ENCODE data around the gene XXYLT1.

The XXYLT1 gene

DNA sequence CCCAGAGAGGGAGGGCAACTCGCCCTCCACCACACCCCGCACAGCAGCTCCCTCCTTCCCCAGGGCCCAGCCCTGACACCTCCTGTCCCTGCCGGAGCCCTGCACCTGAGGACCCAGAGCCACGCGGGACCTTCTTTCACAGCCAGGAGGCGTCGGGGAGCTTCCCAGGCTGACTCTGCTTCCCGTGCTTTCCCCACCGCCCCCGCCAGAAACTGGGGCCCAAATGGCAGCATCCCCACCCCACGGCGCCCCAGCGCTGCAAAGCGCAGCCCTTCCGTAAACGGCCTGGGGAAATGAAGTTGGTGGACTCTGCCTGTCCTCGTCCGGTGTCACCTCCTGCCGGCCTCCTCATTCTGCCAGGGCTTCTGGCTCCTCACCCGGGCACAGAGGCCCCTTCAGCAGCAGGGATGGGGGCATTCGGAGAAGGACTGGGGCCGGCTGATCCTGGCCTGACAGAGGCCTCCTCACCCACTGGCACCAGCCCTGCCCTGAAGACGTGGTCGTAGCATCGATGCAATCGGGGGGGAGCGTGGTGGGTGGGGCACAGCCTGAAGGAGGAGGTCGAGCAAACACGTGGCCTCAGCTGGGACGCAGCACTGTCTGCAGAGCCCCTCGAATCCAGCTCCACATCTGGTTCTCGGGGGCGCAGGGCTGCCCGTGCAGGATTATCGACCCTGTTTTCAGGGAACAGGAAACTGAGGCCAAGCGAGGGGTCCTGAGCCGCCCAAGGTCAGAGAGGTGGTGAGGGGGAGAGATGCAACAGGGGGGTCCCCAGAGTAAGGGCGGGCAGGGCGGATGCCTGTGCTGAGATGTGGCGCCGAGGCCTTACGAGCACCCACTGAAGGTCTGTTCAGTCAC is 235.4 kb downstream of the XXYLT1 start:
- Histone ChIP-seq H3K9me2 (replicated peaks; ENCODE audit: insufficient read depth, low read length) (no peaks in the 10 kb centered on the region), H3K9ac (ENCODE audit: low read length) (no peak overlapping the region), H3K79me2 (ENCODE audit: insufficient read depth, low read length) (no peaks in the 10 kb centered on the region), H3K4me3 (ENCODE audit: insufficient read depth, low read length, poor library complexity, severe bottlenecking) (no peak overlapping the region), H3K36me3 (ENCODE audit: low read length) (no peaks in the 10 kb centered on the region), H3F3A (ENCODE audit: insufficient read depth) (no peaks in the 10 kb centered on the region), H3K27ac (ENCODE audit: low read depth, low read length) (no peak overlapping the region), H3K4me2 (ENCODE audit: low read depth, low read length, poor library complexity, severe bottlenecking) (no peak overlapping the region), H4K20me1 (ENCODE audit: low read depth, low read length) (no peaks in the 10 kb centered on the region), H3K27me3 (ENCODE audit: low read length) (no peaks in the 10 kb centered on the region), H3K9me3 (ENCODE audit: insufficient read depth, low read length) (no peaks in the 10 kb centered on the region), H2AFZ (ENCODE audit: low read depth, low read length, severe bottlenecking) (no peak overlapping the region)
- no peak for TF ChIP-seq EZH2phosphoT487 (conservative IDR thresholded peaks at IDR 0.05; ENCODE audit: low read length)
- TF ChIP-seq, protein P1, sequence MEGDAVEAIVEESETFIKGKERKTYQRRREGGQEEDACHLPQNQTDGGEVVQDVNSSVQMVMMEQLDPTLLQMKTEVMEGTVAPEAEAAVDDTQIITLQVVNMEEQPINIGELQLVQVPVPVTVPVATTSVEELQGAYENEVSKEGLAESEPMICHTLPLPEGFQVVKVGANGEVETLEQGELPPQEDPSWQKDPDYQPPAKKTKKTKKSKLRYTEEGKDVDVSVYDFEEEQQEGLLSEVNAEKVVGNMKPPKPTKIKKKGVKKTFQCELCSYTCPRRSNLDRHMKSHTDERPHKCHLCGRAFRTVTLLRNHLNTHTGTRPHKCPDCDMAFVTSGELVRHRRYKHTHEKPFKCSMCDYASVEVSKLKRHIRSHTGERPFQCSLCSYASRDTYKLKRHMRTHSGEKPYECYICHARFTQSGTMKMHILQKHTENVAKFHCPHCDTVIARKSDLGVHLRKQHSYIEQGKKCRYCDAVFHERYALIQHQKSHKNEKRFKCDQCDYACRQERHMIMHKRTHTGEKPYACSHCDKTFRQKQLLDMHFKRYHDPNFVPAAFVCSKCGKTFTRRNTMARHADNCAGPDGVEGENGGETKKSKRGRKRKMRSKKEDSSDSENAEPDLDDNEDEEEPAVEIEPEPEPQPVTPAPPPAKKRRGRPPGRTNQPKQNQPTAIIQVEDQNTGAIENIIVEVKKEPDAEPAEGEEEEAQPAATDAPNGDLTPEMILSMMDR (IDR thresholded peaks at IDR 0.05; ENCODE audit: insufficient read depth, low read length, poor library complexity, severe bottlenecking) = no peak

GRCh38 chr3:195034541-195034940 is 236.4 kb downstream of the XXYLT1 start:
- Histone ChIP-seq H3K27me3 (ENCODE audit: low read length) (no peaks in the 10 kb centered on the region), H3K79me2 (ENCODE audit: insufficient read depth, low read length) (no peaks in the 10 kb centered on the region), H2AFZ (ENCODE audit: low read depth, low read length, severe bottlenecking) (no peak overlapping the region), H3K36me3 (ENCODE audit: low read length) (no peaks in the 10 kb centered on the region), H3K27ac (ENCODE audit: low read depth, low read length) (no peak overlapping the region), H3K4me3 (ENCODE audit: insufficient read depth, low read length, poor library complexity, severe bottlenecking) (no peak overlapping the region), H3K9me2 (replicated peaks; ENCODE audit: insufficient read depth, low read length) (no peaks in the 10 kb centered on the region), H3K4me2 (ENCODE audit: low read depth, low read length, poor library complexity, severe bottlenecking) (no peak overlapping the region), H3K9ac (ENCODE audit: low read length) (no peak overlapping the region), H3F3A (ENCODE audit: insufficient read depth) (no peaks in the 10 kb centered on the region), H3K9me3 (ENCODE audit: insufficient read depth, low read length) (no peaks in the 10 kb centered on the region), H4K20me1 (ENCODE audit: low read depth, low read length) (no peaks in the 10 kb centered on the region)
- no peak for TF ChIP-seq EZH2phosphoT487 (conservative IDR thresholded peaks at IDR 0.05; ENCODE audit: low read length)
- TF ChIP-seq, protein P1 (IDR thresholded peaks at IDR 0.05; ENCODE audit: insufficient read depth, low read length, poor library complexity, severe bottlenecking) = no peak

- no peaks in the 10 kb centered on the region for H3K79me2 ChIP-seq (ENCODE audit: insufficient read depth, low read length)
- H3K4me2 ChIP-seq (ENCODE audit: low read depth, low read length, poor library complexity, severe bottlenecking) = no peak overlapping the region
- no peaks in the 10 kb centered on the region for H3K9me2 ChIP-seq (replicated peaks; ENCODE audit: insufficient read depth, low read length)
- no peaks in the 10 kb centered on the region for H4K20me1 ChIP-seq (ENCODE audit: low read depth, low read length)
- H3F3A ChIP-seq (ENCODE audit: insufficient read depth) = no peaks in the 10 kb centered on the region
- H3K9me3 ChIP-seq (ENCODE audit: insufficient read depth, low read length) = no peaks in the 10 kb centered on the region
- H3K4me3 ChIP-seq (ENCODE audit: insufficient read depth, low read length, poor library complexity, severe bottlenecking) = no peak overlapping the region
- H3K27me3 ChIP-seq (ENCODE audit: low read length) = no peaks in the 10 kb centered on the region
- H3K36me3 ChIP-seq (ENCODE audit: low read length) = no peaks in the 10 kb centered on the region
- no peak overlapping the region for H3K9ac ChIP-seq (ENCODE audit: low read length)
- H3K27ac ChIP-seq (ENCODE audit: low read depth, low read length) = no peak overlapping the region
- no peak overlapping the region for H2AFZ ChIP-seq (ENCODE audit: low read depth, low read length, severe bottlenecking)
- TF ChIP-seq, protein P1 (IDR thresholded peaks at IDR 0.05; ENCODE audit: insufficient read depth, low read length, poor library complexity, severe bottlenecking) = no peak
- no peak for TF ChIP-seq EZH2phosphoT487 (conservative IDR thresholded peaks at IDR 0.05; ENCODE audit: low read length)
Observed at GRCh38 chr3:195034101-195034500, 236.9 kb downstream of the XXYLT1 start.

Data from SU-DHL-6 (cell line).